HT-29 (cell line): Measurements from ENCODE around the gene TAF12. TPM values are rescaled to one million over a fixed set of nuclear protein-coding genes. Genes with fewer than 3 reads are reported as not detected.
"Not testable (repeated sequence)": the region's sequence is repeated elsewhere in the genome, so short reads cannot be mapped to it uniquely, and the experiment has no call there.

Experiments
- DNase-seq: peaks from one replicate; pipeline ENCODE4 v3.0.0-alpha.2; 2015; ENCODE audit warnings: low spot score
- total RNA-seq: library from RNA; depleted of rRNA; stranded (reverse); fragments of >200 nt; shearing (Covaris generic); gene quantifications from 2 replicates; pipeline ENCODE4 v1.2.3, GENCODE V29; 2014; rRNA removed

TAF12 gene
- 28.9 TPM in 2 replicates for total RNA-seq

GRCh38 chr1:28642847-28643635, at the start of gene TAF12:
TSS of gene TAF12 (minus strand) at chr1:28643067. CDS start at chr1:28622081, 20,986 bp downstream.
- DNase-seq, result peak; percentile 95

- not testable (repeated sequence) for DNase-seq
These were observed 48.8 kb upstream of the TAF12 start for GRCh38 chr1:28691627-28692026.

GRCh38 chr1:28684937-28685336, 42.1 kb upstream of the TAF12 start:
- no peak for DNase-seq

GRCh38 chr1:28682840-28683239, 40.0 kb upstream of the TAF12 start:
- no peak for DNase-seq

- DNase-seq, result no peak
These were observed 37.3 kb upstream of the TAF12 start for GRCh38 chr1:28680151-28680550.

GRCh38 chr1:28675924-28676257, 33.0 kb upstream of the TAF12 start:
- DNase-seq, result no peak

- DNase-seq, result not testable (repeated sequence)
These were observed 30.1 kb upstream of the TAF12 start for GRCh38 chr1:28672971-28673370.

GRCh38 chr1:28671254-28671780, 28.4 kb upstream of the TAF12 start:
- no peak for DNase-seq

GRCh38 chr1:28668956-28669723, 26.3 kb upstream of the TAF12 start:
- peak; percentile 63 for DNase-seq

GRCh38 chr1:28668191-28668955, 25.5 kb upstream of the TAF12 start, which contains the start of gene GMEB1:
TSS of gene GMEB1 (plus strand) at chr1:28668784. CDS start at chr1:28683613, 14,829 bp downstream.
- peak; percentile 90 for DNase-seq

GRCh38 chr1:28666806-28667205, 23.9 kb upstream of the TAF12 start:
- no peak for DNase-seq

GRCh38 chr1:28663871-28664470, 21.1 kb upstream of the TAF12 start:
- no peak for DNase-seq

GRCh38 chr1:28656335-28656734, 13.5 kb upstream of the TAF12 start:
- no peak for DNase-seq

- DNase-seq, result not testable (repeated sequence)
These were observed 12.8 kb upstream of the TAF12 start for GRCh38 chr1:28655448-28656311.

- peak; percentile 61 for DNase-seq
These were observed 11.0 kb upstream of the TAF12 start for GRCh38 chr1:28653870-28654269.

- not testable (repeated sequence) for DNase-seq
These were observed 10.2 kb upstream of the TAF12 start for GRCh38 chr1:28653063-28653462.

GRCh38 chr1:28648474-28649198, 5.8 kb upstream of the TAF12 start, which contains the start of gene RNU11:
TSS of gene RNU11 (plus strand) at chr1:28648600.
- peak; percentile 99 for DNase-seq

- peak; percentile 97 for DNase-seq
These were observed 5.2 kb upstream of the TAF12 start for GRCh38 chr1:28648008-28648473.

- DNase-seq, result no peak
These were observed 3.2 kb upstream of the TAF12 start for GRCh38 chr1:28646040-28646439.
